ENCODE results near the gene IPCEF1. TPM values are rescaled to one million over a fixed set of nuclear protein-coding genes. Genes with fewer than 3 reads are reported as not detected.
"Not testable (repeated sequence)": the region's sequence is repeated elsewhere in the genome, so short reads cannot be mapped to it uniquely, and the experiment has no call there.

IPCEF1 gene
- total RNA-seq, 2 experiments from 2014 or later = 22.6 to 24.4 TPM

- ATAC-seq = no peak
- peaks cover 4% of the 10 kb centered on the region for H3K9me3 Mint-ChIP-seq (ENCODE audit: insufficient read depth)
Measured at GRCh38 chr6:154350293-154350692, 6.3 kb downstream of the IPCEF1 start.

GRCh38 chr6:154347981-154348380 lies 8.6 kb downstream of the IPCEF1 start:
- H3K27me3 Mint-ChIP-seq (ENCODE audit: low read depth) = no peaks in the 10 kb centered on the region
- CTCF ChIA-PET = interaction anchor here (1.5 kb wide), 2 partner anchors 70 to 193 kb away, joined by 4 read pairs; no protein-coding TSS in a partner anchor
- H3K4me3 Mint-ChIP-seq = no peak overlapping the region

More at GRCh38 chr6:154350293-154350692, 6.3 kb downstream of the IPCEF1 start:
- Mint-ChIP-seq H3K36me3 (ENCODE audit: low read depth) (no peaks in the 10 kb centered on the region), H3K27ac (no peak overlapping the region), H3K27me3 (ENCODE audit: low read depth) (no peaks in the 10 kb centered on the region), H3K4me3 (no peak overlapping the region), H3K4me1 (ENCODE audit: low read depth) (peaks cover 18% of the 10 kb centered on the region)
- no peak for DNase-seq
- POLR2A ChIA-PET = no interaction called here
- CTCF ChIA-PET = no interaction called here

GRCh38 chr6:154345811-154346210 lies 10.8 kb downstream of the IPCEF1 start:
- Mint-ChIP-seq H3K9me3 (ENCODE audit: insufficient read depth) (peaks cover 4% of the 10 kb centered on the region), H3K4me3 (no peak overlapping the region), H3K27me3 (ENCODE audit: low read depth) (no peaks in the 10 kb centered on the region), H3K27ac (no peak overlapping the region), H3K4me1 (ENCODE audit: low read depth) (no peaks in the 10 kb centered on the region), H3K36me3 (ENCODE audit: low read depth) (no peaks in the 10 kb centered on the region)
- DNase-seq (no peak), ATAC-seq (no peak)
- CTCF ChIA-PET = interaction anchor here (1.0 kb wide), 1 partner anchor 24 kb away, joined by 3 read pairs; no protein-coding TSS in a partner anchor
- POLR2A ChIA-PET = no interaction called here

More at GRCh38 chr6:154347981-154348380, 8.6 kb downstream of the IPCEF1 start:
- Mint-ChIP-seq H3K27ac (no peak overlapping the region), H3K36me3 (ENCODE audit: low read depth) (no peaks in the 10 kb centered on the region), H3K9me3 (ENCODE audit: insufficient read depth) (peaks cover 4% of the 10 kb centered on the region), H3K4me1 (ENCODE audit: low read depth) (peaks cover 5% of the 10 kb centered on the region)
- POLR2A ChIA-PET = no interaction called here
- no peak for DNase-seq
- ATAC-seq = no peak

- DNase-seq (no peak), ATAC-seq (no peak)
- no peaks in the 10 kb centered on the region for H3K27me3 Mint-ChIP-seq (ENCODE audit: low read depth)
- H3K36me3 Mint-ChIP-seq (ENCODE audit: low read depth) = no peaks in the 10 kb centered on the region
- H3K4me1 Mint-ChIP-seq (ENCODE audit: low read depth) = no peaks in the 10 kb centered on the region
- H3K27ac Mint-ChIP-seq = no peak overlapping the region
- ChIA-PET POLR2A (no interaction called here), CTCF (interaction anchor here (0.9 kb wide), 1 partner anchor 66 kb away, joined by 3 read pairs; no protein-coding TSS in a partner anchor)
- no peak overlapping the region for H3K4me3 Mint-ChIP-seq
- peaks cover 4% of the 10 kb centered on the region for H3K9me3 Mint-ChIP-seq (ENCODE audit: insufficient read depth)
Measured at GRCh38 chr6:154343473-154344308, 12.9 kb downstream of the IPCEF1 start.

GRCh38 chr6:154341871-154342270 lies 14.7 kb downstream of the IPCEF1 start:
- Mint-ChIP-seq H3K4me3 (no peak overlapping the region), H3K4me1 (ENCODE audit: low read depth) (no peaks in the 10 kb centered on the region), H3K27me3 (ENCODE audit: low read depth) (no peaks in the 10 kb centered on the region), H3K36me3 (ENCODE audit: low read depth) (no peaks in the 10 kb centered on the region), H3K27ac (no peak overlapping the region), H3K9me3 (ENCODE audit: insufficient read depth) (peaks cover 4% of the 10 kb centered on the region)
- ATAC-seq (no peak), DNase-seq (no peak)
- CTCF ChIA-PET = interaction anchor here (0.9 kb wide), 1 partner anchor 13 kb away, joined by 3 read pairs; no protein-coding TSS in a partner anchor
- POLR2A ChIA-PET = no interaction called here

GRCh38 chr6:154341336-154341735 lies 15.3 kb downstream of the IPCEF1 start:
- CTCF ChIA-PET = interaction anchor here (0.9 kb wide), 1 partner anchor 14 kb away, joined by 3 read pairs; no protein-coding TSS in a partner anchor
- H3K27me3 Mint-ChIP-seq (ENCODE audit: low read depth) = no peaks in the 10 kb centered on the region

GRCh38 chr6:154337406-154338005 lies 19.1 kb downstream of the IPCEF1 start:
- H3K27me3 Mint-ChIP-seq (ENCODE audit: low read depth) = no peaks in the 10 kb centered on the region
- no peaks in the 10 kb centered on the region for H3K36me3 Mint-ChIP-seq (ENCODE audit: low read depth)
- no peak for DNase-seq
- no peak overlapping the region for H3K27ac Mint-ChIP-seq
- ATAC-seq = no peak
- H3K9me3 Mint-ChIP-seq (ENCODE audit: insufficient read depth) = no peaks in the 10 kb centered on the region
- POLR2A ChIA-PET = no interaction called here
- CTCF ChIA-PET = interaction anchor here (1.3 kb wide), 1 partner anchor 33 kb away, joined by 3 read pairs; no protein-coding TSS in a partner anchor
- no peaks in the 10 kb centered on the region for H3K4me1 Mint-ChIP-seq (ENCODE audit: low read depth)
- no peak overlapping the region for H3K4me3 Mint-ChIP-seq

More at GRCh38 chr6:154341336-154341735, 15.3 kb downstream of the IPCEF1 start:
- ATAC-seq (no peak), DNase-seq (no peak)
- H3K9me3 Mint-ChIP-seq (ENCODE audit: insufficient read depth) = peaks cover 2% of the 10 kb centered on the region
- H3K4me3 Mint-ChIP-seq = no peak overlapping the region
- no peak overlapping the region for H3K27ac Mint-ChIP-seq
- POLR2A ChIA-PET = no interaction called here
- no peaks in the 10 kb centered on the region for H3K36me3 Mint-ChIP-seq (ENCODE audit: low read depth)
- H3K4me1 Mint-ChIP-seq (ENCODE audit: low read depth) = no peaks in the 10 kb centered on the region

GRCh38 chr6:154334147-154334546 lies 22.5 kb downstream of the IPCEF1 start:
- DNase-seq; H3K9me3 Mint-ChIP-seq (ENCODE audit: insufficient read depth); H3K36me3 Mint-ChIP-seq (ENCODE audit: low read depth); H3K27me3 Mint-ChIP-seq (ENCODE audit: low read depth); POLR2A ChIA-PET; ATAC-seq; H3K4me1 Mint-ChIP-seq (ENCODE audit: low read depth); H3K4me3 Mint-ChIP-seq; H3K27ac Mint-ChIP-seq: not testable (repeated sequence)
- CTCF ChIA-PET = interaction anchor here (0.6 kb wide), 1 partner anchor 55 kb away, joined by 3 read pairs; no protein-coding TSS in a partner anchor

GRCh38 chr6:154331750-154332149 lies 24.9 kb downstream of the IPCEF1 start:
- no peak for DNase-seq

GRCh38 chr6:154329350-154330170 lies 27.0 kb downstream of the IPCEF1 start:
- Mint-ChIP-seq H3K9me3 (ENCODE audit: insufficient read depth) (peaks cover 4% of the 10 kb centered on the region), H3K36me3 (ENCODE audit: low read depth) (no peaks in the 10 kb centered on the region), H3K27me3 (ENCODE audit: low read depth) (no peaks in the 10 kb centered on the region), H3K4me3 (no peak overlapping the region), H3K27ac (no peak overlapping the region), H3K4me1 (ENCODE audit: low read depth) (no peaks in the 10 kb centered on the region)
- POLR2A ChIA-PET = interaction anchor here (0.5 kb wide), 1 partner anchor 323 kb away, joined by 5 read pairs; no protein-coding TSS in a partner anchor
- no peak for DNase-seq
- CTCF ChIA-PET = no interaction called here
- no peak for ATAC-seq

More at GRCh38 chr6:154331750-154332149, 24.9 kb downstream of the IPCEF1 start:
- ATAC-seq = no peak
- H3K4me3 Mint-ChIP-seq = no peak overlapping the region
- no peaks in the 10 kb centered on the region for H3K4me1 Mint-ChIP-seq (ENCODE audit: low read depth)
- H3K36me3 Mint-ChIP-seq (ENCODE audit: low read depth) = no peaks in the 10 kb centered on the region
- no peaks in the 10 kb centered on the region for H3K27me3 Mint-ChIP-seq (ENCODE audit: low read depth)
- ChIA-PET POLR2A (no interaction called here), CTCF (no interaction called here)
- H3K9me3 Mint-ChIP-seq (ENCODE audit: insufficient read depth) = peaks cover 4% of the 10 kb centered on the region
- H3K27ac Mint-ChIP-seq = no peak overlapping the region

GRCh38 chr6:154327313-154327712 lies 29.3 kb downstream of the IPCEF1 start:
- H3K36me3 Mint-ChIP-seq (ENCODE audit: low read depth); H3K4me1 Mint-ChIP-seq (ENCODE audit: low read depth); H3K27ac Mint-ChIP-seq; ATAC-seq; H3K4me3 Mint-ChIP-seq; DNase-seq; H3K27me3 Mint-ChIP-seq (ENCODE audit: low read depth); H3K9me3 Mint-ChIP-seq (ENCODE audit: insufficient read depth): not testable (repeated sequence)
- ChIA-PET POLR2A (interaction anchor here (0.6 kb wide), 1 partner anchor 387 kb away, joined by 3 read pairs; no protein-coding TSS in a partner anchor), CTCF (interaction anchor here (1.1 kb wide), 1 partner anchor 349 kb away, joined by 3 read pairs; no protein-coding TSS in a partner anchor)

All from activated CD8-positive, alpha-beta T cell treated with anti-CD3 and anti-CD28 coated beads, Interleukin-2, amount 10 ng/mL, durations not matched to agents 7 days and 5 days (primary cell).